Measurements from ENCODE around the gene NFATC4.
"Not testable (repeated sequence)": the region's sequence is repeated elsewhere in the genome, so short reads cannot be mapped to it uniquely, and the experiment has no call there.

GRCh38 chr14:24387579-24387978 lies 19.6 kb downstream of the NFATC4 start:
- TF ChIP-seq POLR2A (IDR thresholded peaks at IDR 0.05), result not testable (repeated sequence)
- TF ChIP-seq, protein P1, sequence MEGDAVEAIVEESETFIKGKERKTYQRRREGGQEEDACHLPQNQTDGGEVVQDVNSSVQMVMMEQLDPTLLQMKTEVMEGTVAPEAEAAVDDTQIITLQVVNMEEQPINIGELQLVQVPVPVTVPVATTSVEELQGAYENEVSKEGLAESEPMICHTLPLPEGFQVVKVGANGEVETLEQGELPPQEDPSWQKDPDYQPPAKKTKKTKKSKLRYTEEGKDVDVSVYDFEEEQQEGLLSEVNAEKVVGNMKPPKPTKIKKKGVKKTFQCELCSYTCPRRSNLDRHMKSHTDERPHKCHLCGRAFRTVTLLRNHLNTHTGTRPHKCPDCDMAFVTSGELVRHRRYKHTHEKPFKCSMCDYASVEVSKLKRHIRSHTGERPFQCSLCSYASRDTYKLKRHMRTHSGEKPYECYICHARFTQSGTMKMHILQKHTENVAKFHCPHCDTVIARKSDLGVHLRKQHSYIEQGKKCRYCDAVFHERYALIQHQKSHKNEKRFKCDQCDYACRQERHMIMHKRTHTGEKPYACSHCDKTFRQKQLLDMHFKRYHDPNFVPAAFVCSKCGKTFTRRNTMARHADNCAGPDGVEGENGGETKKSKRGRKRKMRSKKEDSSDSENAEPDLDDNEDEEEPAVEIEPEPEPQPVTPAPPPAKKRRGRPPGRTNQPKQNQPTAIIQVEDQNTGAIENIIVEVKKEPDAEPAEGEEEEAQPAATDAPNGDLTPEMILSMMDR (IDR thresholded peaks at IDR 0.05), result not testable (repeated sequence)

Measured in testis (tissue), 2 donors.